ENCODE data around the gene DNAH5. TPM values are rescaled to one million over a fixed set of nuclear protein-coding genes. Genes with fewer than 3 reads are reported as not detected.

Gene DNAH5
- total RNA-seq, 1 experiment from 2014 or later: 8.0 TPM

DNA sequence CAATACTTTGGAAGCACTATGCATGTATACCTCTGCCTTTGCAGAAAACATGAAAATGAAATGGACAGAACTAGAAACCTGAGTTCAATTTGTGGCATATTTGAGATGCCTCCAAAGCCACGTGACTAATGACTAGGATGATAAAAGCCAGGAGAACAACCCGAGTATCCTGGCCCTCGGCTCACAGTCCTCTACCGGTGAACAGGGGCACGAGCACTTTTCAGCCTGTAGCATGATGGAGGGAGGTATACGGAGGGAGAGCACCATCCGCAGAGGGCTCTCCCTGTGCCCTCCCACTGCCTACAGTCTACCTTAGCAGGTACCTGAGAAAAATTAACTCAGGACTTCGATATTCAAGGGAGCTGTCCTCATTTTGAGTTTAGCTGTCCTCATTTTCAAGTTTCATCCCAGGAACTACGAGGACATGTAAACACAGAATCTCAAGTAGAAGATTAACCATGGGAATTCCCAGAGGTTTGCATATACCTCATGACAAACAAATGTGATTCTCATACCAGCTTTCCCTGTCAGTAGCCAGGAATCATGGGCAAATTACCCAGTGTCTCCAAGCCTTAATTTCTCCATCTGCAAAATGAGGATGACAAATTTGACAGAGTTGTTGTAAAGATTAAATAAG, 249.3 kb downstream of the DNAH5 start:
- no TSS peak for BruUV-seq (replicated peaks)
- ChIA-PET CTCF (no interaction called here), POLR2A (no interaction called here)
- H3K27me3 ChIP-seq (ENCODE audit: control insufficient read depth, insufficient read depth, low read length): no peaks in the 10 kb centered on the region
- H3K36me3 ChIP-seq (ENCODE audit: control insufficient read depth, insufficient read depth, low read length): no peaks in the 10 kb centered on the region
- ATAC-seq (peak; percentile 63), DNase-seq (ENCODE audit: low read depth, low spot score) (no peak)
- H3K9me3 ChIP-seq (ENCODE audit: control insufficient read depth, insufficient read depth, low read depth, low read length): no peaks in the 10 kb centered on the region
- TF ChIP-seq, protein P1, sequence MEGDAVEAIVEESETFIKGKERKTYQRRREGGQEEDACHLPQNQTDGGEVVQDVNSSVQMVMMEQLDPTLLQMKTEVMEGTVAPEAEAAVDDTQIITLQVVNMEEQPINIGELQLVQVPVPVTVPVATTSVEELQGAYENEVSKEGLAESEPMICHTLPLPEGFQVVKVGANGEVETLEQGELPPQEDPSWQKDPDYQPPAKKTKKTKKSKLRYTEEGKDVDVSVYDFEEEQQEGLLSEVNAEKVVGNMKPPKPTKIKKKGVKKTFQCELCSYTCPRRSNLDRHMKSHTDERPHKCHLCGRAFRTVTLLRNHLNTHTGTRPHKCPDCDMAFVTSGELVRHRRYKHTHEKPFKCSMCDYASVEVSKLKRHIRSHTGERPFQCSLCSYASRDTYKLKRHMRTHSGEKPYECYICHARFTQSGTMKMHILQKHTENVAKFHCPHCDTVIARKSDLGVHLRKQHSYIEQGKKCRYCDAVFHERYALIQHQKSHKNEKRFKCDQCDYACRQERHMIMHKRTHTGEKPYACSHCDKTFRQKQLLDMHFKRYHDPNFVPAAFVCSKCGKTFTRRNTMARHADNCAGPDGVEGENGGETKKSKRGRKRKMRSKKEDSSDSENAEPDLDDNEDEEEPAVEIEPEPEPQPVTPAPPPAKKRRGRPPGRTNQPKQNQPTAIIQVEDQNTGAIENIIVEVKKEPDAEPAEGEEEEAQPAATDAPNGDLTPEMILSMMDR (IDR thresholded peaks at IDR 0.05): no peak
- TF ChIP-seq, protein P2, sequence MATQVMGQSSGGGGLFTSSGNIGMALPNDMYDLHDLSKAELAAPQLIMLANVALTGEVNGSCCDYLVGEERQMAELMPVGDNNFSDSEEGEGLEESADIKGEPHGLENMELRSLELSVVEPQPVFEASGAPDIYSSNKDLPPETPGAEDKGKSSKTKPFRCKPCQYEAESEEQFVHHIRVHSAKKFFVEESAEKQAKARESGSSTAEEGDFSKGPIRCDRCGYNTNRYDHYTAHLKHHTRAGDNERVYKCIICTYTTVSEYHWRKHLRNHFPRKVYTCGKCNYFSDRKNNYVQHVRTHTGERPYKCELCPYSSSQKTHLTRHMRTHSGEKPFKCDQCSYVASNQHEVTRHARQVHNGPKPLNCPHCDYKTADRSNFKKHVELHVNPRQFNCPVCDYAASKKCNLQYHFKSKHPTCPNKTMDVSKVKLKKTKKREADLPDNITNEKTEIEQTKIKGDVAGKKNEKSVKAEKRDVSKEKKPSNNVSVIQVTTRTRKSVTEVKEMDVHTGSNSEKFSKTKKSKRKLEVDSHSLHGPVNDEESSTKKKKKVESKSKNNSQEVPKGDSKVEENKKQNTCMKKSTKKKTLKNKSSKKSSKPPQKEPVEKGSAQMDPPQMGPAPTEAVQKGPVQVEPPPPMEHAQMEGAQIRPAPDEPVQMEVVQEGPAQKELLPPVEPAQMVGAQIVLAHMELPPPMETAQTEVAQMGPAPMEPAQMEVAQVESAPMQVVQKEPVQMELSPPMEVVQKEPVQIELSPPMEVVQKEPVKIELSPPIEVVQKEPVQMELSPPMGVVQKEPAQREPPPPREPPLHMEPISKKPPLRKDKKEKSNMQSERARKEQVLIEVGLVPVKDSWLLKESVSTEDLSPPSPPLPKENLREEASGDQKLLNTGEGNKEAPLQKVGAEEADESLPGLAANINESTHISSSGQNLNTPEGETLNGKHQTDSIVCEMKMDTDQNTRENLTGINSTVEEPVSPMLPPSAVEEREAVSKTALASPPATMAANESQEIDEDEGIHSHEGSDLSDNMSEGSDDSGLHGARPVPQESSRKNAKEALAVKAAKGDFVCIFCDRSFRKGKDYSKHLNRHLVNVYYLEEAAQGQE (IDR thresholded peaks at IDR 0.05; ENCODE audit: insufficient read depth in 1 of 2, low read depth in 2 of 2, low read length in 1 of 2): no peak
- TF ChIP-seq TCF7L2 (IDR thresholded peaks at IDR 0.05; ENCODE audit: low read depth, low read length) (no peak), SIN3A (IDR thresholded peaks at IDR 0.05; ENCODE audit: borderline replicate concordance, insufficient read depth, low read depth, low read length) (no peak), POLR2AphosphoS5 (IDR thresholded peaks at IDR 0.05; ENCODE audit: low read depth, low read length) (no peak)
- no peaks in the 10 kb centered on the region for H3K4me1 ChIP-seq (ENCODE audit: control insufficient read depth, insufficient read depth, low read length)
- H3K27ac ChIP-seq (ENCODE audit: low read length): no peak overlapping the region
- no peak overlapping the region for H3K4me3 ChIP-seq (ENCODE audit: low read depth in 2 of 2, low read length in 2 of 2)
- intact Hi-C loops (cut with micrococcal nuclease; ENCODE audit: unreplicated experiment) (no loop called here), in situ Hi-C loops (cut with HindIII; ENCODE audit: low pct_unique_long_range_greater_than_20kb, low sequenced_read_pairs) (no loop called here)

DNA sequence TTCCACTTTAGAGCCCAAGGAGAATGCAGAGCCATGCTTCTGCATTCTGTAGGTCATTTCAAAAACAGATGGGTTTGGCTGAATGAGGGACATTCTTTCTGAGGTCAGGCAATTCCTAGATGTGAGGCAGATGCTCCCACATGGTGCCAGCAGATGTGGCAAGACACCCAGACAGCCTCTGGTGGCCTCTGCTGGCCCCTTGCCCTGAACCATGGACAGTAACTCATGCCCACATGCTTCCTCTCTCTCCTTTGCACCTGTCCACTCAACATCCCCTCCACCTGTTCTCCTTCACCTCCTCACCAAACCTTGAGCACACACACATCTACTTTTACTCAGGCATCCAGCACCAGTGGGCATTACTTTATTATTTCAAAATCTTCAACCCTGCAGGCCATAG, 252.3 kb downstream of the DNAH5 start:
- ATAC-seq (no peak), DNase-seq (ENCODE audit: low read depth, low spot score) (no peak)
- in situ Hi-C loops (cut with HindIII; ENCODE audit: low pct_unique_long_range_greater_than_20kb, low sequenced_read_pairs) (no loop called here), intact Hi-C loops (cut with micrococcal nuclease; ENCODE audit: unreplicated experiment) (no loop called here)
- Histone ChIP-seq H3K27me3 (ENCODE audit: control insufficient read depth, insufficient read depth, low read length) (no peaks in the 10 kb centered on the region), H3K36me3 (ENCODE audit: control insufficient read depth, insufficient read depth, low read length) (no peaks in the 10 kb centered on the region), H3K4me3 (ENCODE audit: low read depth in 2 of 2, low read length in 2 of 2) (no peak overlapping the region), H3K27ac (ENCODE audit: low read length) (no peak overlapping the region), H3K9me3 (ENCODE audit: control insufficient read depth, insufficient read depth, low read depth, low read length) (no peaks in the 10 kb centered on the region), H3K4me1 (ENCODE audit: control insufficient read depth, insufficient read depth, low read length) (no peaks in the 10 kb centered on the region)
- CTCF ChIA-PET: no interaction called here
- TF ChIP-seq TCF7L2 (IDR thresholded peaks at IDR 0.05; ENCODE audit: low read depth, low read length) (no peak), POLR2AphosphoS5 (IDR thresholded peaks at IDR 0.05; ENCODE audit: low read depth, low read length) (no peak), SIN3A (IDR thresholded peaks at IDR 0.05; ENCODE audit: borderline replicate concordance, insufficient read depth, low read depth, low read length) (no peak)
- TF ChIP-seq, protein P2 (IDR thresholded peaks at IDR 0.05; ENCODE audit: insufficient read depth in 1 of 2, low read depth in 2 of 2, low read length in 1 of 2): no peak
- TF ChIP-seq, protein P1 (IDR thresholded peaks at IDR 0.05): no peak
- no TSS peak for BruUV-seq (replicated peaks)
- POLR2A ChIA-PET: no interaction called here
